Measurements from ENCODE around the gene CCDC85A.
A peak's percentile ranks its signal among the peaks of the same experiment; 100 is the strongest.

The CCDC85A gene

DNA sequence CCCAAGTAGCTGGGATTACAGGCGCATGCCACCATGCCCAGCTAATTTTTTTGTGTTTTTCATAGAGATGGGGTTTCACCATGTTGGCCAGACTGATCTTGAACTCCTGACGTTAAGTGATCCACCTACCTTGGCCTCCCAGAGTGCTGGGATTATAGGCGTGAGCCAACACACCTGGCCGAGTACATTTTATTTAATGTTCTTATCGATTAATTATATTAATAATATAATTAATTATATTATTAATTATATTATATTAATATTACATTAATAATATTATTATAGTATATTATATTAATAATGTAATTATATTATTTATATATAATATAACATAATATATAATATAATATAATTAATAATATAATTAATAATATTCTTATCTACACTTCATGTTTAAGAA, 101.4 kb downstream of the CCDC85A start:
- peaks cover 5% of the 10 kb centered on the region for H3K4me1 ChIP-seq (ENCODE audit: control insufficient read depth, insufficient read depth, low read length)
- H3K36me3 ChIP-seq (ENCODE audit: control insufficient read depth, insufficient read depth, low read length, severe bottlenecking) = no peaks in the 10 kb centered on the region
- H3K9ac ChIP-seq (ENCODE audit: low read length) = no peak overlapping the region
- no peak overlapping the region for H3K4me3 ChIP-seq (ENCODE audit: low read length)
- peaks cover 3% of the 10 kb centered on the region for H3K9me3 ChIP-seq (ENCODE audit: control insufficient read depth, low read length)
- H3K27me3 ChIP-seq (replicated peaks; ENCODE audit: control insufficient read depth, insufficient read depth, low read length) = no peaks in the 10 kb centered on the region
- DNase-seq (ENCODE audit: low read depth) = no peak

DNA sequence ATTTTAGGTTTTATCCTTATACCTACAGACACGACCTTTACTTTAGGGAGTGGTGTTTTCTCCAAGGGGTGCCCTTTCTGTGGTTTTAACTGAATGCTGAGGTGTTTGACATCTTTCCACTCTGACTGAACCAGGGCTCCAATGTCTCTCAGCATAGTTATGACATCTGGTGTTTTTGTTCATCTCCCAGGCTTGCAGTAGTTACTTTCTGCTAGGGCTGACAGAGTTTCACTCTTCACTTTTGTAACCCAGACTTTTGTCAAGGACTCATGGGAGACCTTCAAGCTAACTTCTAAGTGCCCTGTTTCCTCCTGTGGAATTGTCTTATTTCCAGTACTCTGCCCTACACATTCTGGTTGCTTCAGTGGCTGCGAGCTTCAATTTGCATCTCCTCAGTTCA, 103.1 kb downstream of the CCDC85A start:
- Histone ChIP-seq H3K4me3 (ENCODE audit: low read length) (no peak overlapping the region), H3K27me3 (replicated peaks; ENCODE audit: control insufficient read depth, insufficient read depth, low read length) (no peaks in the 10 kb centered on the region), H3K36me3 (ENCODE audit: control insufficient read depth, insufficient read depth, low read length, severe bottlenecking) (no peaks in the 10 kb centered on the region), H3K9me3 (ENCODE audit: control insufficient read depth, low read length) (peaks cover 3% of the 10 kb centered on the region), H3K4me1 (ENCODE audit: control insufficient read depth, insufficient read depth, low read length) (peaks cover 5% of the 10 kb centered on the region), H3K9ac (ENCODE audit: low read length) (no peak overlapping the region)
- no peak for DNase-seq (ENCODE audit: low read depth)

DNA sequence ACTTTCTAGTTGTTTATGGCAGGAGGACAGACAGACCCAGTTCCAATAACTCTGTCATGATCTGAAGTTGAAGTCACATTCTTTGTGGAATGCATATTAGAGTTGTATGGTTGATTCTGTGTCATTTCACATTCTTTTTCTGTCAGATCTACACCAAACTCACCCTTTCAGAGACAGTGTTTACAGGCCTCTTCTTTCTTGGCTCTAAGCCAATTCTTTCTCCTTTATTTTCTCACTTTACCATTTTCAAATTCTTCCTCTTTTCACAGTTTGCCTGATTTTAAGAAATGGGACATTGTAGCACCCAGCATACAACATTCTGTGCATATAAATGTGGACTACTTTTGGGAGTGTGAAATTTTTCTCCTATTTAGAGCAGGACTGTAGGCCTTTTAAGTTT, 103.7 kb downstream of the CCDC85A start:
- Histone ChIP-seq H3K27me3 (replicated peaks; ENCODE audit: control insufficient read depth, insufficient read depth, low read length) (no peaks in the 10 kb centered on the region), H3K4me3 (ENCODE audit: low read length) (no peak overlapping the region), H3K9ac (ENCODE audit: low read length) (no peak overlapping the region), H3K4me1 (ENCODE audit: control insufficient read depth, insufficient read depth, low read length) (peaks cover 5% of the 10 kb centered on the region), H3K36me3 (ENCODE audit: control insufficient read depth, insufficient read depth, low read length, severe bottlenecking) (no peaks in the 10 kb centered on the region), H3K9me3 (ENCODE audit: control insufficient read depth, low read length) (peaks cover 3% of the 10 kb centered on the region)
- DNase-seq (ENCODE audit: low read depth) = peak; percentile 24

DNA sequence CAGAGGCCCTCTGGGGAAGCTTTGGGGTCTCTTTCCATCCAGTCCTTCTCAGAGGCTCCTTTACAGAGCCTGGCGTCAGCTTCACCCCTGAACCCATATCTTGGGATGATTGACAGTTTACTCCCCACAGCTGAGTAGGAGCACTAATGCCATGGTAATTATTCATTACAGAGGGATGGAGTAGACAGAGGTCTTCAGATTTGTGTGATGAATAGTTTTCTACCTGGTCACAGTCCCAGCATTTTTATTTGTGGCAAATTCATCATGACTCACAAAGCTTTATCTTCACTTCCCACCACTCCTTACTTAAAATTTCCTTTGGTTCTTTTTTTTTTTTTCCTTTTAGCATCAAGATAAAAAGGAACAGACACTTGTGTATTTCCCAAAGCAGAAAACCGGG, 104.2 kb downstream of the CCDC85A start:
- Histone ChIP-seq H3K4me3 (ENCODE audit: low read length) (no peak overlapping the region), H3K27me3 (replicated peaks; ENCODE audit: control insufficient read depth, insufficient read depth, low read length) (no peaks in the 10 kb centered on the region), H3K9ac (ENCODE audit: low read length) (no peak overlapping the region), H3K36me3 (ENCODE audit: control insufficient read depth, insufficient read depth, low read length, severe bottlenecking) (no peaks in the 10 kb centered on the region), H3K4me1 (ENCODE audit: control insufficient read depth, insufficient read depth, low read length) (peaks cover 5% of the 10 kb centered on the region), H3K9me3 (ENCODE audit: control insufficient read depth, low read length) (peaks cover 3% of the 10 kb centered on the region)
- DNase-seq (ENCODE audit: low read depth) = peak; percentile 28

DNA sequence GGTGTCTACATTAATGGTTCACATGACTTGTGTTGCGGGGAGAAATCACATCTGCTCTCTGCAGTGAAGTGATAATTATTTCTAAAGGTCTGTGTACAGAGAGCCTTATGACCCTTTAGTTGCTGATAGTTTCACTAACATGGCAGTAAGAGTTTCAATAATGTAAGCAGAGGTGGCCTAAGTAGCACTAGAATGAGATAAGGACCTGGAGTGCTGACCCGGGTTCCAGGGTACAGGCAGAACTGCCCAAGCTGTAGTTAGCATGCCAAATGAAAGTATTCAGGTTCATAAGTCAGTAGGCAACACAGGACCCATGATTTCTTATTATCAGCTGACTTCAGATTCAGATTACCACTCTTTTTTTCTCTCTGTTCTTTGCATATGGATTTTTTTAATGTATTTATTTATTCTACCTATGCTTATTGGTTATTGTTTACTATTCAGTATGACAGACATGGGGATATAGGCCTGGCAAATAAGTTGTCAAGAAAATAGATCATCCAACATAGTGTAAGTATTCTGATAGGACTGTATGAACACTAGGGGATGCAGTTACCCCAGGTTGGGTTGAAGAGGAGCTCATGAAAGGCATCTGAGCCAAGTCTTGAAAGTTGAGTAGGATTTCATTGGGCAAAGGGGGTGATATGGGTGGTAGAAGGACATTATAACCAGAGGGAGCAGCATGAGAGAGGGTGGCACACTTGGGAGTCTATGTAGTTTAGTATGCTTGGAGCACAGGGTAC, 105.2 kb downstream of the CCDC85A start:
- Histone ChIP-seq H3K4me3 (ENCODE audit: low read length) (no peak overlapping the region), H3K9me3 (ENCODE audit: control insufficient read depth, low read length) (peaks cover 3% of the 10 kb centered on the region)

DNA sequence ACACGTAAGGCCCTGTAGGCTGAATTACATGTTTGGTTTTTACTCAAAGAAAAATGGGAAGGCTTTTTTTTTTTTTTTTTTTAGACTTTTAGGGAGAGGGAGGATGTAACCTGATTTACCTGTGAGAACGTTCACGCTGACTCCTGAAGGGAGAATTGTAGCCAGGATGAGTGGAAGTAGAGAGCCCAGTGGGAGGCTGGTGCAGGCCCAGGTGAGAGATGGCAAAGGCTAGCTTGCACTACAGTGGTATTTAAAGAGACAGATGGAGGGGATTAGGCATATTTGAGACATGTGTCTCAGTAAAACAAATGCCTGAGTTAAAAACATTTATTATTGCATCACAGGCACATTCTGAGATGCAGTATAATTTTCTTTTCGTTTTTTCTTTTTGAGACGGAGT, 107.9 kb downstream of the CCDC85A start:
- no peaks in the 10 kb centered on the region for H3K9me3 ChIP-seq (ENCODE audit: control insufficient read depth, low read length)
- no peak overlapping the region for H3K9ac ChIP-seq (ENCODE audit: low read length)
- no peak for DNase-seq (ENCODE audit: low read depth)
- H3K27me3 ChIP-seq (replicated peaks; ENCODE audit: control insufficient read depth, insufficient read depth, low read length) = no peaks in the 10 kb centered on the region
- no peak overlapping the region for H3K4me3 ChIP-seq (ENCODE audit: low read length)
- H3K36me3 ChIP-seq (ENCODE audit: control insufficient read depth, insufficient read depth, low read length, severe bottlenecking) = no peaks in the 10 kb centered on the region
- H3K4me1 ChIP-seq (ENCODE audit: control insufficient read depth, insufficient read depth, low read length) = peaks cover 5% of the 10 kb centered on the region

More for the DNA sequence above, 105.2 kb downstream of the CCDC85A start:
- no peaks in the 10 kb centered on the region for H3K36me3 ChIP-seq (ENCODE audit: control insufficient read depth, insufficient read depth, low read length, severe bottlenecking)
- H3K9ac ChIP-seq (ENCODE audit: low read length) = no peak overlapping the region
- no peaks in the 10 kb centered on the region for H3K27me3 ChIP-seq (replicated peaks; ENCODE audit: control insufficient read depth, insufficient read depth, low read length)
- DNase-seq (ENCODE audit: low read depth) = no peak
- peaks cover 5% of the 10 kb centered on the region for H3K4me1 ChIP-seq (ENCODE audit: control insufficient read depth, insufficient read depth, low read length)

DNA sequence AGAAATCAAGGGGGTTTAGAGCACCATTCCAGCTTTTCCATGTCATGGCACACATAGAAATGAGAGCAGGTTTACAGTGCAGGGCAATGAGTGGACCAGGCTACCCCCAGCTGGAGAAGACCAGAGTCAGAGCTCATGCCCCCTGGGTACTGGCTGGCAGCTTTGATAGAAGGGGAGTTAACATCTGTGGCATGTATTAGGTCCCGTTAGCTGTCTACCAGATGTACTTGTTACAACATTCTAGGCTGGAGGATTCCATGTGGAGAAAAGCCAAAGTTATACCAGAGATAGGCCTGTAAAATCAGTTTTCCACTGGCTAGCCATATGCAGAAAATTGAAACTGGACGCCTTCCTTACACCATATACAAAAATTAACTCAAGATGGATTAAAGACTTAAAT, 109.2 kb downstream of the CCDC85A start:
- Histone ChIP-seq H3K4me3 (ENCODE audit: low read length) (no peak overlapping the region), H3K9me3 (ENCODE audit: control insufficient read depth, low read length) (no peaks in the 10 kb centered on the region), H3K9ac (ENCODE audit: low read length) (no peak overlapping the region), H3K4me1 (ENCODE audit: control insufficient read depth, insufficient read depth, low read length) (peaks cover under 1% of the 10 kb centered on the region), H3K27me3 (replicated peaks; ENCODE audit: control insufficient read depth, insufficient read depth, low read length) (no peaks in the 10 kb centered on the region), H3K36me3 (ENCODE audit: control insufficient read depth, insufficient read depth, low read length, severe bottlenecking) (no peaks in the 10 kb centered on the region)
- DNase-seq (ENCODE audit: low read depth) = no peak

DNA sequence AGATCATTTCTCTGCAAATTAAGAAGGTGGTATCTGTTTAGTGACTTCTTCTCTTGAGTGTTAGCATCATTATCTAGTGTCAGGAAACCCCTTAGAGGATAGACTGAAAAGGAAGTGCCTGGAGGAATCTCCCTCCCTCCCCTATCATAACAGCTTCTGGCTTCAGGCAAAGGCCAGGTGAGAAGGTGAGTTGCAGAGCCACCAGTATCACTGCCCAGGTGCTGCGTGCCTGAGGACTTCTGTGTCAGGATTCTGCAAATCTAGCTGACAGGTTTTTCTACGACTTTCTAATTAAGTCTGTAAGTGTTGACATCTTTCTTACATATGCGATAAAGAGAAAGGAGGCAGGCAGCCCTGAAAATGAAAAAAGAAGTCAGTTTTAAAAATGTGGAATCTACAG, 111.9 kb downstream of the CCDC85A start:
- no peak overlapping the region for H3K4me3 ChIP-seq (ENCODE audit: low read length)
- no peaks in the 10 kb centered on the region for H3K36me3 ChIP-seq (ENCODE audit: control insufficient read depth, insufficient read depth, low read length, severe bottlenecking)
- DNase-seq (ENCODE audit: low read depth) = no peak
- no peaks in the 10 kb centered on the region for H3K27me3 ChIP-seq (replicated peaks; ENCODE audit: control insufficient read depth, insufficient read depth, low read length)
- no peaks in the 10 kb centered on the region for H3K9me3 ChIP-seq (ENCODE audit: control insufficient read depth, low read length)
- H3K9ac ChIP-seq (ENCODE audit: low read length) = no peak overlapping the region
- H3K4me1 ChIP-seq (ENCODE audit: control insufficient read depth, insufficient read depth, low read length) = peaks cover 10% of the 10 kb centered on the region

DNA sequence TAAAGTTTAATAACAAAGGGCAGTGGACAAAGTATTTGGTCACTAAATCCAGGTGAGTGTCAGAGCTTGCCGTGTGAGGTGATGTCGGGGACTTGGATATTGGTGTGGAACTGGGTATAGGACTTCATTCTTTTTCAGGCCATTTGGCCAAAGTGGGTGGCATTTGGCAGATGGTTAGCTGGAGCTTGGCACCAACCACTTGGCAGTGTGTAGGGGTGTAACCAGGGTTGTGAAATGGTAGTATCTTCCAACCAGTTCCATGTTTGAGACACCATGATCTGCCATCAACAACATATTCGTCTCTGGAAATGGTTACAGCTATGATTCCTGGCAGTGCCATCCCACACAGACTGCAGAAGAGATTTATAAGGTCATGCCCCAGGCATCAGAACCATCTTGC, 113.9 kb downstream of the CCDC85A start:
- Histone ChIP-seq H3K4me1 (ENCODE audit: control insufficient read depth, insufficient read depth, low read length) (peaks cover 10% of the 10 kb centered on the region), H3K36me3 (ENCODE audit: control insufficient read depth, insufficient read depth, low read length, severe bottlenecking) (no peaks in the 10 kb centered on the region), H3K4me3 (ENCODE audit: low read length) (no peak overlapping the region), H3K27me3 (replicated peaks; ENCODE audit: control insufficient read depth, insufficient read depth, low read length) (no peaks in the 10 kb centered on the region), H3K9ac (ENCODE audit: low read length) (no peak overlapping the region), H3K9me3 (ENCODE audit: control insufficient read depth, low read length) (no peaks in the 10 kb centered on the region)
- no peak for DNase-seq (ENCODE audit: low read depth)

DNA sequence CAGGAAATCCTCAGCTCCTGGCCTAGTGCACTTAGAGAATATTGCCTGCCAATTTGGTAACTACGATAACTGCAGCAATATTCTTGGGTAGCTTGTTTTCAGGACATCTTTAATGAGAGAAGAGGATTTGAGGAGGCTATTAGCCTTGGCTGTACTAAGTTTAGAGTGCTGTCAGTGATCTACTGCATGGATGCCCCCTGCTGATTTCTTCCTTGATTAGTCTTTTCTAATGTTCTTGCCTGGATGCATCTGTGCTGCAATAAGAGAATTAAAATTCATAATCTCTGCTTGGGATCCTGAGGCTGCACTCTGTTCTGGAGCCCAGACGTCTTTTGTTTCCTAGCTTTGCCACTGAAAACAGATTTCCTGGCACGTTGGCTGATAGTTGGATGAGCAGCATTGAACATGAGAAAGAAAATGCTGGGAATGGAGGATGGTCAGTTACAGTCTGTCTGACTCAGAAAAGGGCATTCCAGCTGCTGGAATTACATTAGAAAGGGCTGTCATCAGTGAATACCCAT, 115.4 kb downstream of the CCDC85A start:
- DNase-seq (ENCODE audit: low read depth) = peak; percentile 39
- Histone ChIP-seq H3K9me3 (ENCODE audit: control insufficient read depth, low read length) (no peaks in the 10 kb centered on the region), H3K9ac (ENCODE audit: low read length) (no peak overlapping the region), H3K36me3 (ENCODE audit: control insufficient read depth, insufficient read depth, low read length, severe bottlenecking) (no peaks in the 10 kb centered on the region), H3K4me1 (ENCODE audit: control insufficient read depth, insufficient read depth, low read length) (peaks cover 10% of the 10 kb centered on the region), H3K4me3 (ENCODE audit: low read length) (no peak overlapping the region), H3K27me3 (replicated peaks; ENCODE audit: control insufficient read depth, insufficient read depth, low read length) (no peaks in the 10 kb centered on the region)

DNA sequence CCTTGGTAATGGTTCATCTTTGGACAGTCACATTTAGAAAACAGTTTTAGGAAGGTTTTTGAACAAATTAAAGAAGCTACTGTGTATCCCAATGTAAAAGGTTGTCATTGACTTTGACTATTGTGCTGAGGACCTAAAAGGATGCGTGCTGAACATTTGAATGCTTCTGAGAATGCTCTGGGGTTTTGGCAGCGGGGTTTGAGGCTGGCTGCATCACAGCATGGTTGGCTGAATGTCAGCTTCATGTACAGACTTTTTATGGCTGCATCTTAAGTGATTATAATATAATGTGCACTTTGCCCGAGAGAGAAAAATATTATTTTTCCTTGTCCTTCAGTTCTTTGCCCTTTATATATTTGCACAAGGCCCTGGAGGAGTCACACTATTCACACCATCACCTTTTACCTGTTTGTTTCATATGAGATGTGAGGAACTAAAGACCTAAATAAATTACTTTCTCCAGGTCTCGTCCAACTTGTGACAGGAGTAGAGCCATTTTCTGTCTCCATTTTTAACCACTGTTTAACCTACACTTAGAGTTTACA, 125.9 kb downstream of the CCDC85A start:
- no peaks in the 10 kb centered on the region for H3K27me3 ChIP-seq (replicated peaks; ENCODE audit: control insufficient read depth, insufficient read depth, low read length)
- H3K9me3 ChIP-seq (ENCODE audit: control insufficient read depth, low read length) = peaks cover 9% of the 10 kb centered on the region
- H3K9ac ChIP-seq (ENCODE audit: low read length) = no peak overlapping the region
- H3K36me3 ChIP-seq (ENCODE audit: control insufficient read depth, insufficient read depth, low read length, severe bottlenecking) = no peaks in the 10 kb centered on the region
- peaks cover 8% of the 10 kb centered on the region for H3K4me1 ChIP-seq (ENCODE audit: control insufficient read depth, insufficient read depth, low read length)
- no peak for DNase-seq (ENCODE audit: low read depth)
- H3K4me3 ChIP-seq (ENCODE audit: low read length) = no peak overlapping the region
